ENCODE results near the gene RGPD3. TPM values are rescaled to one million over a fixed set of nuclear protein-coding genes. Genes with fewer than 3 reads are reported as not detected.

The RGPD3 gene
- total and polyA plus RNA-seq, 7 donors: 0.10 to 2.2 (median 0.82) TPM; not detected in 2

DNA sequence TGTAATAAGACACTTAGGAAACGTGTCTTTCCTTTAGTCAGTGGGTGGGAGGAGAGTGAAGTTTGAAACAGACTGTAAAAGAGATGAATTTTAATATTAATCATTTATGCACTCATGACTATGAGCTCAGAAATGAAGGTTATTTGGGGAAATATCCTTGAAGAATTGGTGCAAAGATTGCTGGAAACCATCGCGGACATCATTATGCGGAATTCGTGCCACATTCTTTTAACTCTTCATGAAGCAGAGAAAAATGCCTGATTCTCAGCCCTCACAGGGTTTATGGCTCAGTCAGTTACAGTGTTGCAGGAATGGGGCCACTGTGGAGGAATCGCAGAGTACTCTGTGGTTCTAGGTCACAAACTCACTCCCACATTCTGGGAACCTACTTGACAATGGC, 109.7 kb downstream of the RGPD3 start:
- H3K4me3 ChIP-seq: no peak overlapping the region
- H3K9me3 ChIP-seq: no peaks in the 10 kb centered on the region
- no peak overlapping the region for H3K27ac ChIP-seq
- no peaks in the 10 kb centered on the region for H3K27me3 ChIP-seq
- H3K4me1 ChIP-seq: no peaks in the 10 kb centered on the region
- intact Hi-C loops (cut with DNase I): no loop called here
- DNase-seq: no peak
- TF ChIP-seq POLR2AphosphoS5 (IDR thresholded peaks at IDR 0.05): no peak
- no peak for TF ChIP-seq EP300 (IDR thresholded peaks at IDR 0.05)
- TF ChIP-seq, protein P1, sequence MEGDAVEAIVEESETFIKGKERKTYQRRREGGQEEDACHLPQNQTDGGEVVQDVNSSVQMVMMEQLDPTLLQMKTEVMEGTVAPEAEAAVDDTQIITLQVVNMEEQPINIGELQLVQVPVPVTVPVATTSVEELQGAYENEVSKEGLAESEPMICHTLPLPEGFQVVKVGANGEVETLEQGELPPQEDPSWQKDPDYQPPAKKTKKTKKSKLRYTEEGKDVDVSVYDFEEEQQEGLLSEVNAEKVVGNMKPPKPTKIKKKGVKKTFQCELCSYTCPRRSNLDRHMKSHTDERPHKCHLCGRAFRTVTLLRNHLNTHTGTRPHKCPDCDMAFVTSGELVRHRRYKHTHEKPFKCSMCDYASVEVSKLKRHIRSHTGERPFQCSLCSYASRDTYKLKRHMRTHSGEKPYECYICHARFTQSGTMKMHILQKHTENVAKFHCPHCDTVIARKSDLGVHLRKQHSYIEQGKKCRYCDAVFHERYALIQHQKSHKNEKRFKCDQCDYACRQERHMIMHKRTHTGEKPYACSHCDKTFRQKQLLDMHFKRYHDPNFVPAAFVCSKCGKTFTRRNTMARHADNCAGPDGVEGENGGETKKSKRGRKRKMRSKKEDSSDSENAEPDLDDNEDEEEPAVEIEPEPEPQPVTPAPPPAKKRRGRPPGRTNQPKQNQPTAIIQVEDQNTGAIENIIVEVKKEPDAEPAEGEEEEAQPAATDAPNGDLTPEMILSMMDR (IDR thresholded peaks at IDR 0.05): no peak
- H3K36me3 ChIP-seq: no peaks in the 10 kb centered on the region
- WGBS, 2 donors: 72 to 73% methylated on average over 6 of the region's 6 CpGs

DNA sequence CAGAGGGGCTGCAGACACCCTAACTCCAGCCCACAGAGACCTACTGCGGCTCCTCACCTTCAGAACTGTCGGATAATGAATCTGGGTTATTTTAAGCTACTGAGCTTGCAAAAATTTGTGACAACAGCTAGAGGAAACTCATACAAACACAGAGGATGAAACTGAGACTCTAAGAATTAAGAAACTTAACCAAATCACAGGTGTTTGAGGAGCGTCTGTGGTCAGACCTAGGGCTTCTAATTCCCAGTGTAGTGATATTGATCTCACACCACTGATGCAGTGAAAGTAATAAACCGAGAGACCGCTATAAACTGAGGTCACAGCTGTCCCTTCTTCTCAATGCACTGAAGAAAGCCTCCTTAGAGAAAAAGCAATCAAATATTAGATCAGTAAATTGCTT, 110.1 kb downstream of the RGPD3 start:
- 68 to 80% methylated on average over 5 of the region's 5 CpGs for WGBS, 2 donors
- Histone ChIP-seq H3K27ac (no peak overlapping the region), H3K9me3 (no peaks in the 10 kb centered on the region), H3K27me3 (no peaks in the 10 kb centered on the region), H3K4me1 (no peaks in the 10 kb centered on the region), H3K36me3 (no peaks in the 10 kb centered on the region), H3K4me3 (no peak overlapping the region)
- intact Hi-C loops (cut with DNase I): no loop called here
- TF ChIP-seq POLR2AphosphoS5 (IDR thresholded peaks at IDR 0.05): no peak
- no peak for TF ChIP-seq EP300 (IDR thresholded peaks at IDR 0.05)
- TF ChIP-seq, protein P1 (IDR thresholded peaks at IDR 0.05): no peak
- TF ChIP-seq POLR2A (IDR thresholded peaks at IDR 0.05): no peak
- DNase-seq: no peak

DNA sequence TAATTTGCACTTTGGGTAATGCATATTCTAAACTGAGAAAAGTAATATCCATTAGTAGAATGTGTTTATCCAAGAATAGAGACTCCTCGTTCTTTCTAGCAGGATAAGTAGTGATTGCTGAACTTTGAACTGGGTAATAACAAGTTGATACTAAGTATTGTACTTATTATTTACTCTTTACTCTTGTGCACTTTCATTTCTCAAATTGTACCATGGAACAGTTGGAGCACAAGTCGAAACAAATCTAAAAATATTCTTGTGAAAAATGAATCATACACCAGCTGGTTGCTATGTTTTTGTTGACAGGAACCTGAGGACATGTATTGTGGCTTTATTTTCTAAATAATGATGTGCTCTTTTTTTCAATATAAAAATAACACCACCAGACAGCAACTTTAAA, 111.9 kb downstream of the RGPD3 start:
- no peak for DNase-seq
- no peaks in the 10 kb centered on the region for H3K27me3 ChIP-seq
- intact Hi-C loops (cut with DNase I): no loop called here
- WGBS, 2 donors: 7 to 45% methylated on average over 2 of the region's 2 CpGs
- TF ChIP-seq POLR2AphosphoS5 (IDR thresholded peaks at IDR 0.05): no peak
- no peak for TF ChIP-seq EP300 (IDR thresholded peaks at IDR 0.05)
- TF ChIP-seq, protein P1 (IDR thresholded peaks at IDR 0.05): no peak
- no peak for TF ChIP-seq POLR2A (IDR thresholded peaks at IDR 0.05)
- H3K36me3 ChIP-seq: no peaks in the 10 kb centered on the region
- no peak overlapping the region for H3K4me3 ChIP-seq
- H3K4me1 ChIP-seq: no peaks in the 10 kb centered on the region
- H3K27ac ChIP-seq: no peak overlapping the region
- no peaks in the 10 kb centered on the region for H3K9me3 ChIP-seq

DNA sequence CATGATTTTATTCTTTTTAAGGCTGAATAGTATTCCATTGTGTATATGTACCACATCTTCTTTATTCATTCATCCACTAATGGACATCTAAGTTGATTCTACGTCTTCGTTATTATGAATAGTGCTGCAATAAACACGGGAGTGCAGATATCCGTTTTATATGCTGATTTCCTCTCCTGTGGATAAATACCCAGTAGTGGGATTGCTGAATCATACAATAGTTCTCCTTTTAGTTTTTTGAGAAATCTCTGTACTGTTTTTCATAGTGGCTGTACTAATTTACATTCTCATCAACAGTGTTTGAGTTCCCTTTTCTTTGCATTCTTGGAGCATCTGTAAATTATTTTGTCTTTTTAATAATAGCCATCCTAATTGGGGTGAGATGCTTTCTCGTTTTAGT, 114.5 kb downstream of the RGPD3 start:
- 74 to 89% methylated on average over 5 of the region's 5 CpGs for WGBS, 2 donors
- Histone ChIP-seq H3K9me3 (no peaks in the 10 kb centered on the region), H3K4me3 (no peak overlapping the region), H3K4me1 (no peaks in the 10 kb centered on the region), H3K27me3 (no peaks in the 10 kb centered on the region), H3K36me3 (no peaks in the 10 kb centered on the region), H3K27ac (no peak overlapping the region)
- DNase-seq: no peak
- intact Hi-C loops (cut with DNase I): no loop called here
- no peak for TF ChIP-seq POLR2A (IDR thresholded peaks at IDR 0.05)
- TF ChIP-seq EP300 (IDR thresholded peaks at IDR 0.05): no peak
- no peak for TF ChIP-seq POLR2AphosphoS5 (IDR thresholded peaks at IDR 0.05)
- TF ChIP-seq, protein P1 (IDR thresholded peaks at IDR 0.05): no peak

- TF ChIP-seq POLR2AphosphoS5 (IDR thresholded peaks at IDR 0.05) (no peak), POLR2A (IDR thresholded peaks at IDR 0.05) (no peak), EP300 (IDR thresholded peaks at IDR 0.05) (no peak)
- TF ChIP-seq, protein P1 (IDR thresholded peaks at IDR 0.05): no peak
- Histone ChIP-seq H3K27me3 (no peaks in the 10 kb centered on the region), H3K4me1 (no peaks in the 10 kb centered on the region), H3K9me3 (no peaks in the 10 kb centered on the region), H3K4me3 (no peak overlapping the region), H3K36me3 (no peaks in the 10 kb centered on the region), H3K27ac (no peak overlapping the region)
- DNase-seq: no peak
- intact Hi-C loops (cut with DNase I): no loop called here
- 83 to 90% methylated on average over 2 of the region's 2 CpGs for WGBS, 2 donors
These were observed 117.2 kb downstream of the RGPD3 start for GRCh38 chr2:106350980-106351379.
